Lower lobe of right lung (tissue), 2 donors: ENCODE measurements around the gene ST6GAL2. TPM values are rescaled to one million over a fixed set of nuclear protein-coding genes. Genes with fewer than 3 reads are reported as not detected.

Source experiments
- ATAC-seq, 2 donors: fragments of 200-7000 bp; cut with Tn5 transposase; one replicate each; pipeline ENCODE4 v1.9.1; 2020 to 2022; ENCODE audit warnings: mild to moderate bottlenecking in 2 of 2, moderate library complexity in 2 of 2
- DNase-seq: peaks from one replicate; pipeline ENCODE4 v3.0.0-alpha.2; 2020
- H3K27ac ChIP-seq: fragments of 200-600 bp; one replicate; pipeline ENCODE4 v1.8.0; 2022
- H3K27me3 ChIP-seq: fragments of 200-600 bp; one replicate; pipeline ENCODE4 v1.8.0; 2022; ENCODE audit warnings: low read depth
- H3K36me3 ChIP-seq: fragments of 200-600 bp; one replicate; pipeline ENCODE4 v1.8.0; 2022; ENCODE audit warnings: mild to moderate bottlenecking
- H3K4me1 ChIP-seq: fragments of 200-600 bp; one replicate; pipeline ENCODE4 v1.8.0; 2022
- H3K4me3 ChIP-seq: fragments of 200-600 bp; one replicate; pipeline ENCODE4 v1.8.0; 2022; ENCODE audit warnings: mild to moderate bottlenecking
- H3K9me3 ChIP-seq: fragments of 200-600 bp; one replicate; pipeline ENCODE4 v1.8.0; 2022
- CTCF ChIP-seq: fragments of 200-600 bp; IDR thresholded peaks from one replicate; pipeline ENCODE4 v1.8.0; 2022; ENCODE audit warnings: antibody characterized with exemption, mild to moderate bottlenecking
- intact Hi-C: fragments of 100-400 bp; cut with DNase I; formaldehyde crosslinking; loops from one replicate; pipeline ENCODE4 v1.11.0; 2022
- total RNA-seq: library from RNA; stranded (reverse); fragmentation: NEBNext Ultra II Directional; extraction: Animal tissue kit (Norgen Biotek cat#: 25700); gene quantifications from one replicate; pipeline ENCODE4 v1.2.1, GENCODE V29; 2021
- donor health status: DM: no; HTN: yes; CAD: no; lungs with severe emphysema.

Gene ST6GAL2
- total RNA-seq, 1 donor from 2014 or later: 0.92 TPM

- H3K27ac ChIP-seq: no peak overlapping the region
- ATAC-seq (no peak), DNase-seq (no peak)
- no peaks in the 10 kb centered on the region for H3K27me3 ChIP-seq
- no peaks in the 10 kb centered on the region for H3K4me1 ChIP-seq
- H3K4me3 ChIP-seq: no peak overlapping the region
- no peak for TF ChIP-seq CTCF
- intact Hi-C loops: no loop called here
- H3K36me3 ChIP-seq: no peaks in the 10 kb centered on the region
- no peaks in the 10 kb centered on the region for H3K9me3 ChIP-seq
These were observed 34.0 kb downstream of the ST6GAL2 start for GRCh38 chr2:106851881-106852501.

- intact Hi-C loops: no loop called here
- Histone ChIP-seq H3K27ac (no peak overlapping the region), H3K36me3 (no peaks in the 10 kb centered on the region), H3K27me3 (no peaks in the 10 kb centered on the region), H3K9me3 (no peaks in the 10 kb centered on the region), H3K4me3 (no peak overlapping the region), H3K4me1 (no peaks in the 10 kb centered on the region)
- TF ChIP-seq CTCF: no peak
- DNase-seq (no peak), ATAC-seq (no peak)
These were observed 34.7 kb downstream of the ST6GAL2 start for GRCh38 chr2:106851087-106851874.

GRCh38 chr2:106849253-106849652 lies 36.7 kb downstream of the ST6GAL2 start:
- no peak overlapping the region for H3K27ac ChIP-seq
- no peaks in the 10 kb centered on the region for H3K27me3 ChIP-seq
- no peaks in the 10 kb centered on the region for H3K4me1 ChIP-seq
- DNase-seq (no peak), ATAC-seq (no peak)
- intact Hi-C loops: no loop called here
- H3K4me3 ChIP-seq: no peak overlapping the region
- no peaks in the 10 kb centered on the region for H3K36me3 ChIP-seq
- TF ChIP-seq CTCF: no peak
- no peaks in the 10 kb centered on the region for H3K9me3 ChIP-seq

- Histone ChIP-seq H3K4me1 (no peaks in the 10 kb centered on the region), H3K9me3 (no peaks in the 10 kb centered on the region), H3K27ac (no peak overlapping the region), H3K36me3 (no peaks in the 10 kb centered on the region), H3K4me3 (no peak overlapping the region), H3K27me3 (no peaks in the 10 kb centered on the region)
- DNase-seq (no peak), ATAC-seq (no peak)
- intact Hi-C loops: no loop called here
- TF ChIP-seq CTCF: no peak
These were observed 38.6 kb downstream of the ST6GAL2 start for GRCh38 chr2:106847366-106847765.

GRCh38 chr2:106845716-106846115 lies 40.3 kb downstream of the ST6GAL2 start:
- TF ChIP-seq CTCF: no peak
- no peak for DNase-seq
- intact Hi-C loops: no loop called here
- Histone ChIP-seq H3K9me3 (no peaks in the 10 kb centered on the region), H3K4me1 (no peaks in the 10 kb centered on the region), H3K27ac (no peak overlapping the region), H3K27me3 (no peaks in the 10 kb centered on the region), H3K36me3 (no peaks in the 10 kb centered on the region), H3K4me3 (no peak overlapping the region)
- ATAC-seq: no peak
